Left ventricle myocardium inferior (tissue), 1 donor: Measurements from ENCODE around the gene ETV1. TPM values are rescaled to one million over a fixed set of nuclear protein-coding genes. Genes with fewer than 3 reads are reported as not detected.
A peak's percentile ranks its signal among the peaks of the same experiment; 100 is the strongest.

Source experiments
- DNase-seq: peaks from one replicate; pipeline ENCODE4 v3.0.0-alpha.2; 2020
- H3K27ac ChIP-seq: fragments of 200-600 bp; replicated peaks from 2 replicates; pipeline ENCODE4 v1.8.0; 2021
- H3K27me3 ChIP-seq: fragments of 200-600 bp; 2 replicates; pipeline ENCODE4 v1.8.0; 2021; ENCODE audit warnings: low read depth
- H3K36me3 ChIP-seq: fragments of 200-600 bp; 2 replicates; pipeline ENCODE4 v1.8.0; 2021
- H3K4me1 ChIP-seq: fragments of 200-600 bp; 2 replicates; pipeline ENCODE4 v1.8.0; 2021
- H3K4me3 ChIP-seq: fragments of 200-600 bp; 2 replicates; pipeline ENCODE4 v1.8.0; 2021; ENCODE audit warnings: mild to moderate bottlenecking, moderate library complexity
- H3K9me3 ChIP-seq: fragments of 200-600 bp; replicated peaks from 2 replicates; pipeline ENCODE4 v1.8.0; 2021
- intact Hi-C: fragments of 100-400 bp; cut with micrococcal nuclease; formaldehyde crosslinking; loops from one replicate; pipeline ENCODE4 v1.11.0; 2022
- total RNA-seq: library from RNA; stranded (reverse); fragmentation: NEBNext Ultra II Directional; extraction: Animal tissue kit (Norgen Biotek cat#: 25700); gene quantifications from one replicate; pipeline ENCODE4 v1.2.1, GENCODE V29; 2021
- TF ChIP-seq, protein P1 (sequence below): fragments of 200-600 bp; IDR thresholded peaks from 2 replicates; pipeline ENCODE4 v1.8.0; 2021; ENCODE audit warnings: antibody characterized with exemption, mild to moderate bottlenecking, borderline replicate concordance
- donor health status: DM: no; HTN: yes; CAD: no; lungs with severe emphysema.

Gene ETV1
- total RNA-seq, 1 donor from 2014 or later, result 59.7 TPM

DNA sequence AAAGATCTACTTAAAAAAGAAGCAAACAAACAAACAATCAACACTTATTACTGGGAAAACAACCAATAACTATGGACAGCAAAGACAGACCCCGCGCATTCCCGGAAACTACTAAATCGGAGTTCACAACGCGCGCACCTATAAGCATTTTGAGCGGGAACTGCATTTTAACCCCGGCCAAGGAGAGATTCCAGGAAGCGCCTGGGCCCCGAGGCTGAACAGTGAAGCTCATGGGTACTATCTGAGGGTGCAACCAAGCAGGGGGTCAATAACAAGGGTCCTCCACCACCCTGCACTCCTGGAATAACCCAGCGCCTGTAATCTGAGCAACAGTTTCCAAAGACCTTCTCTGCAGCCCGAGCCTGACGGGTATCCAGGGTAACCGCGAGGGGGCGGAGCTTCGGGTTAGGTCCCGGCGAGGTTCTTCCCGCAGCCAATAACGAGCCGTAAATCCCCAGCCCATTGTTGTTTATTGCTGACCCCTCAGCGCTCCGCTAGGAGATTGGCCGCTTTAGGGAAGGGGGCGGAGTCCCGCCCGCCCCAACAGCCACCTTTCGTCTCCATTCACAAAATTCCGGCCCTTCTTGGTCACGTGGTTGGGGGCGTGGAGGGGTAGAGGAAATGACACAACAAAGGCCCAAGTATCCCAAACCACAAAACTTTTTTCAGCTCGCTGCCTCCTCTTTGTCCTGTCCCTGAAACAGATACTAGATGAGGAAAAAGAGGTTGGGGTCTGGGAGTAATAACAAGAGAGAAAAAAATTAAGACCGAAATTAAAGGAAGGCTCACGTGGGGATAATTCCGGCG is 1.7 kb upstream of the ETV1 start:
- Histone ChIP-seq H3K4me1 (peaks cover 32% of the 10 kb centered on the region), H3K9me3 (no peaks in the 10 kb centered on the region), H3K27me3 (no peaks in the 10 kb centered on the region), H3K27ac (peak overlapping the region; percentile 94), H3K36me3 (no peaks in the 10 kb centered on the region), H3K4me3 (peak overlapping the region; percentile 75)
- intact Hi-C loops, result no loop called here
- peak; percentile 97 for DNase-seq
- TF ChIP-seq, protein P1, sequence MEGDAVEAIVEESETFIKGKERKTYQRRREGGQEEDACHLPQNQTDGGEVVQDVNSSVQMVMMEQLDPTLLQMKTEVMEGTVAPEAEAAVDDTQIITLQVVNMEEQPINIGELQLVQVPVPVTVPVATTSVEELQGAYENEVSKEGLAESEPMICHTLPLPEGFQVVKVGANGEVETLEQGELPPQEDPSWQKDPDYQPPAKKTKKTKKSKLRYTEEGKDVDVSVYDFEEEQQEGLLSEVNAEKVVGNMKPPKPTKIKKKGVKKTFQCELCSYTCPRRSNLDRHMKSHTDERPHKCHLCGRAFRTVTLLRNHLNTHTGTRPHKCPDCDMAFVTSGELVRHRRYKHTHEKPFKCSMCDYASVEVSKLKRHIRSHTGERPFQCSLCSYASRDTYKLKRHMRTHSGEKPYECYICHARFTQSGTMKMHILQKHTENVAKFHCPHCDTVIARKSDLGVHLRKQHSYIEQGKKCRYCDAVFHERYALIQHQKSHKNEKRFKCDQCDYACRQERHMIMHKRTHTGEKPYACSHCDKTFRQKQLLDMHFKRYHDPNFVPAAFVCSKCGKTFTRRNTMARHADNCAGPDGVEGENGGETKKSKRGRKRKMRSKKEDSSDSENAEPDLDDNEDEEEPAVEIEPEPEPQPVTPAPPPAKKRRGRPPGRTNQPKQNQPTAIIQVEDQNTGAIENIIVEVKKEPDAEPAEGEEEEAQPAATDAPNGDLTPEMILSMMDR, result peak; percentile 34

DNA sequence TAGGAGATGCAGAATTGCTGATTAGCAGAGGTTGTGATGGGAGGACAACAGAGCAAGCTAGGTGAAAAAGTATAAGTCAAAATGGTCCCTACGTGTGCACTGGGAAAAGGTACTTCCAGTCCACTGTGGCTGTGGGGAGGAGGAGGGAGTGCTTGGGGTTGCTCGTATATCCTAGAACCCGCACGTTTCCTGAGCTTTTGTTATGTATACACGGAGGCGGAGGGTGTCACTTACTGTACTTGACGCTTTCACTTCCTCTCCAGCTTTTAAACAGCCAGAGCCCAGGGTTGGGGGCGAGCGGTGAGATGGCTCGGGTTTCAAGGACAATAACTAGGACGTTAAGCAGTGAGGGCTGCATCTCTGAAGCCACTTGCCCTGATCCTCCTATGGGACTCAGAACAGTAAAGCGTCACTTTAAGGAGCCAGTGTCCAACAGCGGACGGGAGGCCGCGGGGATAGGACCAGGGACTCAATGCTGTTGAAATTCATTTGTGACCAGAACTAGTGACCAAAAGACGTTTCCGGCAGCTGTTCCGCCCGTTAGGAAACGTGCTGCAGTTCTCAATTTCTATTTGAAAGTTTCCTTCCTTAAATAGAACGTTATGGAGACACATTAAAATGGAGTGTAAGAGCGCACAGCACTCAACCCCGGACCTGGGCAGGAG is 985 bp upstream of the ETV1 start:
- H3K9me3 ChIP-seq, result no peaks in the 10 kb centered on the region
- intact Hi-C loops, result no loop called here
- H3K27ac ChIP-seq, result peak overlapping the region; percentile 94
- no peaks in the 10 kb centered on the region for H3K27me3 ChIP-seq
- H3K4me1 ChIP-seq, result peaks cover 39% of the 10 kb centered on the region
- peak; percentile 34 for DNase-seq
- peak overlapping the region; percentile 75 for H3K4me3 ChIP-seq
- TF ChIP-seq, protein P1, result no peak
- H3K36me3 ChIP-seq, result no peaks in the 10 kb centered on the region

DNA sequence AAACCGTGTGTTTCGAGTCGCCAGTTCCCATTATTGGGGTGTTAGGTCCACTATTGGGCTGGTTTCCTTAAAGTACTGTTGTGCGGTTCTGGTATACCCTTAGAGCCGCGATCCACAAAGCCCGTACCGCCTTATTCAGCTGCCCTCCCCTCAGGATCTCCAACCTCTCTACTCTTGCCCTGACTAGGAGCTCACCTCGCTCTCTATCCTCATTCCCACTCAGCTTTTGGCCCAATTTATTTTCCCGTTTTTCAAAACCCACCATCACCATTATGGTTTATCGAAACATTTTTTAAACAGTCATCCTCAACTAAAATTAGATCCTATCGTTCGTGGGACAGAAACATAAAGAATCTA is 461 bp upstream of the ETV1 start:
- Histone ChIP-seq H3K27me3 (no peaks in the 10 kb centered on the region), H3K4me1 (peaks cover 44% of the 10 kb centered on the region), H3K9me3 (no peaks in the 10 kb centered on the region), H3K4me3 (peak overlapping the region; percentile 75), H3K27ac (peak overlapping the region; percentile 94), H3K36me3 (no peaks in the 10 kb centered on the region)
- intact Hi-C loops, result no loop called here
- TF ChIP-seq, protein P1, result no peak
- DNase-seq, result no peak

DNA sequence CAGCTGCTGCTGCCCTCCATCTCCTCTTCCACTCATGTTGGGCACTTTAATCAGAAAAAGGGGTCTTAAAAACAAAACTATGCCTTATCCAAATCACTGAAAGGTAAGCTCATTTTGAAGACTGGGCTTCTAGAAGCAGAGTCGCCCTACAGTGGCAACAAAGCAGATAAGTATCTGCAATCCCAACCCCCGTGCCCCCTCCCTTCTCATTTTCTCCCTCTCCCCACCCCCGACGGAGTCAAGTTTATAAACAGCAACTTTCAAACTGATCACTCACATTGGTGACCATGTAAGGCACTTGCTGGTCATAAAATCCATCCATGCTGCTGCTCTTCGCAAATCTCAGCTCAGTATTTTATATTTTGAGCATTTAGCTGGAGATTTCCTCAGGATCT is 738 bp downstream of the ETV1 start:
- Histone ChIP-seq H3K9me3 (no peaks in the 10 kb centered on the region), H3K27me3 (no peaks in the 10 kb centered on the region), H3K4me3 (peak overlapping the region; percentile 75), H3K36me3 (no peaks in the 10 kb centered on the region), H3K4me1 (peaks cover 53% of the 10 kb centered on the region), H3K27ac (peak overlapping the region; percentile 94)
- intact Hi-C loops, result no loop called here
- no peak for DNase-seq
- TF ChIP-seq, protein P1, result no peak

DNA sequence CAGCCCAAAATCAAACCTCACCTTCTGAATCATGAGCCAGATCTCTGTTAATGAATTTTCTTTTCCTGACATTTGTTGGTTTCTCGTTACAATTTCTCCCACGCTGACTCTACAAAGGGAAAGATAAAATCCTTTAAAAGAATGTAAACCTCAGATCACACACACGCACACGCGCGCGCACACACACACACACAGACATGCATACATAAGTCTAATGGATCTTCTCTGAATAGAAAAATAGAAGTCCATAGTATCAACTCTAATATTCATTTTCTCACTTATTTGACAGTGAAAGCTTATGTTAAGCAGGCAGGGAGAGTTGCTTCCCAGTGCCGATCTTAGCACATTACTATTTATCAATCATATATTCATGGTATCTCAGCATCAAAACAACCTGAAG is 1.4 kb downstream of the ETV1 start:
- Histone ChIP-seq H3K4me3 (peak overlapping the region; percentile 75), H3K36me3 (no peaks in the 10 kb centered on the region), H3K27me3 (no peaks in the 10 kb centered on the region), H3K4me1 (peaks cover 55% of the 10 kb centered on the region), H3K27ac (peak overlapping the region; percentile 94), H3K9me3 (no peaks in the 10 kb centered on the region)
- intact Hi-C loops, result no loop called here
- TF ChIP-seq, protein P1, result no peak
- DNase-seq, result no peak
